Fibroblast of upper back skin (primary cell): ENCODE results near the gene AMDHD1.

Experiments used
- DNase-seq: peaks from one replicate; pipeline ENCODE4 v3.0.0-alpha.2; 2013

AMDHD1 gene

DNA sequence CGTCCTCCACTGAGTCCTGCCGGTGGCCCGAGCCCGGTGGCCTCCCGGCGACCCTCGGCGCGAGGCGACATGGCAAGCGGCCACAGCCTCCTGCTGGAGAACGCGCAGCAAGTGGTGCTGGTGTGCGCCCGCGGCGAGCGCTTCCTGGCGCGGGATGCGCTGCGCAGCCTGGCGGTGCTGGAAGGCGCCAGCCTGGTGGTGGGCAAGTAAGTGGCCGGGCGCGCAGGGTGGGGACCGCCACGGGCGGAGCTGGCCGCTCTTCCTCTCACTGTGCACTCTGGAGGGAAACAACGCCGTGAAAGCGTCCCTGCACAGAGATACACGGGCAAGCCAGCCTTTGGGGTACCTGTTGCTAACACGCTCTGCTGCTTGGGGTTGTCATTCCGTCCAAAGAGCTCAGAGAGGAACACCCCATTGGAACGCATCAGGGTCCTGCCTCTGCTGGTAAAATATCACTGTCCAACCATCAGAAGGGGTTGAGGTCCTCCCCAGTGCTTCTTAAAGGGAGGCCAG, at the start of gene AMDHD1:
Gene AMDHD1, plus strand, starts transcription at position 2 of the 513 bp plus-strand sequence. Its CDS starts 68 bp downstream, at position 70.
- DNase-seq = peak; percentile 14

DNA sequence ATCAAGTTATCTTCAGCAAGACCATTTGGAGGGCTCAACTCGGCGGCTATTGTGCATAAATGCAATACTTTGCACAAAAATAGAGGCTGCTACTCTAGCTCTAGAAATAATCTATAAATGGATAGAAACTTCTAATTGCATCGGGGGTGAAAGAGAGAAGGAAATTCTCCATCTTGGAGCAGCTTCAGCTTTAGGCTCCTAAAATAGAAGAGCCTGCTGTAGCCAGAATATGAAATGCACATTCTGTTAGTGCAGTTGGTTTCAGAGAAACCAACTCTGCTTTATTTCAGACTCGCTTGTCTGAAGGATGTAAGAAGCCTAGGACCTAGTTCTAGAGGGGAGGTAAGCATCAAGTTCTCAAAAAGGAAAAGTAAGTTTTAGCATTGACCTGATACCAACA, 46.3 kb upstream of the AMDHD1 start:
- no peak for DNase-seq

DNA sequence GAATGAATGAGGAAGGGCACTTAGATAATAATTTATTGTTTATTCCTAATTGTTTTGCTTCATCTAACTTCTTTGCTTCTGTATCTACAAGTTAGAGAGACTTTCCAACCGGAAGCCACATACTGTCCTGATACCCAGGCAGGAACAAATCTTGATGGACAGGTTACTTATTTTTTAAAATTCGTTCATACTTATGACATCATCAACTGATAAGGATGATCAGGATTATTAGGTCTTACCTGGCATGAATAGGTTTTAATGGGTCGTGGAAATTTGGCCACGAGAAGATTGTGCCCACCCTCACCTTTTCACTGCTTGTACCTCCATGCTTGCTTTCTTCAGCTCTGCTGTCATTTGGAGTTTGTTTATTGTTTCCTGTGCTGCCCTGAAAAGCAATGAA, 45.0 kb upstream of the AMDHD1 start:
- no peak for DNase-seq

DNA sequence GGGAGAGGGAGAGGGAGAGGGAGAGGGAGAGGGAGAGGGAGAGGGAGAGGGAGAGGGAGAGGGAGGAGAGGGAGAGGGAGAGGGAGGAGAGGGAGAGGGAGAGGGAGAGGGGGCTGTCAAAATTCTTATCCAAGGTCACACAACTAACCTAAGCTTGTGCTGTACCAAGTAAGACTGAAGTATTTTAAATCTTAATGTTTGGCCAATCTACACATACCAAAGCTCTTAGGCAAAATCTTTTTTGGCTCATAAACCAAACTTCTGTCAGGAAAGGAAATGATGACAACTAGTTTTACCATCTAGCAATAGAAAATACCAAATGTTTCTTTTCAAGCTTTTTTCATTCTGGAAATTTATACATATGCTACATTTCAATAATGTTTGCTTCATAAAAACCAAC, 34.6 kb upstream of the AMDHD1 start:
- DNase-seq = peak; percentile 76

DNA sequence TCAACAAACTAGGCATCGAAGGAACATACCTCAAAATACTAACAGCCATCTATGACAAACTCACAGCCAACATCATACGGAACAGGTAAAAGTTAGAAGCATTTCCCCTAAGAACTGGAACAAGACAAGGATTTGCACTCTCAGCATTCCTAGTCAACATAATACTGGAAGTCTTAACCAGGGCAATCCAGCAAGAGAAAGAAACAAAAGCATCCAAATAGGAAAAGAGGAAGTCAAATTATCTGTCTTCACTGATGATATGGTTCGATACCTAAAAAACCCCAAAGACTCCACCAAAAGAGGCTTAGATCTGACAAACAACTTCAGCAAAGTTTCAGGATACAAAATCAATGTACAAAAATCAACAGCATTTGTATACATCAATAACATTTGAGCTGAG, 33.3 kb upstream of the AMDHD1 start:
- no peak for DNase-seq

DNA sequence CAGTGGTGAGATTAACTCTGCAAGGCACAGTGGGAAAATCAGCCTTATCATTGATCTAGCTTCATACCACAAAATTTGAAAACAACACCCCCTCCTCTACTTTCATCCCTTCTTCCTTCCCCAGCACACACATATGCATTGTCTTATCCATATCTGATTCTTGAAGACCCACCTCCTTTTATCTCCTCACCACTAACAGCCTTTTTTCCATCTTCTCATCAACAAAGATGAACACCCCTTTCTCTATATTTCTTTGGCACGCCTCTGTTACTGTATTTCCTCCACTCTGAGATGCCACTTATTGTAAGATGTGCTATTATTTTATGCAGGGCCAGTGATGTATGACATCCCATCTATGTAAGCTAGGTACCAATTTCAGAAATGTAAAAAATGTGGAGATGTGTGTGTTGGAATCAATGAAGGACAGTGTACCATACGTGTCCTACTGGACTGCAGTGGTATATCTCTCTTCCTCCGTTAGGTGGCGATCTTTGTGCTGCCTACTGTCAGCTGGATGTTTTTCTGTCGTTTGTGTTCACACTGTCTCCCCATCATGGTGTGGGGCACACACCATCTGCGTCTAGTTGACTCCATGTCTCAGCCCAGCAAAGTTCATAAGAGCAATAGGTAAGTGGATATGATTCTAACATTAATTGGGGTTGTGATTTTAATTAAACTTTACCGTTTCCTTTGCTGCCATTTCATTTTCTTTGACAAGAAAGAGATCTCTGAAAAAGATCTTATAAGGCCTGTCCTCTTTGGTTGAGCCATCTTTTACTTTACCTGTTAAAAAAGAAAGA, 24.7 kb upstream of the AMDHD1 start:
- peak; percentile 49 for DNase-seq

- no peak for DNase-seq
These were observed 24.0 kb upstream of the AMDHD1 start for GRCh38 chr12:95919110-95919509.

DNA sequence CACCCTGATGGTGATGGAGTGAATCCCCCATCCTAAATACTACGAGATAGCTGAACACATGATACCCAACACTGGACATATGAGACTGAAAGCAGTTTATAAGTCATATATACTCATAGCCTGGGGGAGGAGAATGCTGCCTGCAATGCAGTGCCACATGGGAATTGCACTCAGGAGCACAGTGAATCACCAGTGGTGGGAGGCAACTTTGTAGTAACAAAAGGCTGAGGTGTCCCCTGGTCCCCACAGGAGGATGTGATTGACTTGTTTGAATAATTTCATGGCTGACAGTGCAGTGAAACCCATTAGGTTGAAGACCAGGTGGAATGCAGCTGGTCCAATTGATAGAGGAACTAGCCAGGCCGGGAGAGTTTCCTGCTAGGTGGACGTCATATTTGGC, 20.9 kb upstream of the AMDHD1 start:
- peak; percentile 64 for DNase-seq

- DNase-seq = no peak
These were observed 2.6 kb upstream of the AMDHD1 start for GRCh38 chr12:95940514-95940913.

GRCh38 chr12:95942101-95942523, 1.0 kb upstream of the AMDHD1 start:
- DNase-seq = no peak

DNA sequence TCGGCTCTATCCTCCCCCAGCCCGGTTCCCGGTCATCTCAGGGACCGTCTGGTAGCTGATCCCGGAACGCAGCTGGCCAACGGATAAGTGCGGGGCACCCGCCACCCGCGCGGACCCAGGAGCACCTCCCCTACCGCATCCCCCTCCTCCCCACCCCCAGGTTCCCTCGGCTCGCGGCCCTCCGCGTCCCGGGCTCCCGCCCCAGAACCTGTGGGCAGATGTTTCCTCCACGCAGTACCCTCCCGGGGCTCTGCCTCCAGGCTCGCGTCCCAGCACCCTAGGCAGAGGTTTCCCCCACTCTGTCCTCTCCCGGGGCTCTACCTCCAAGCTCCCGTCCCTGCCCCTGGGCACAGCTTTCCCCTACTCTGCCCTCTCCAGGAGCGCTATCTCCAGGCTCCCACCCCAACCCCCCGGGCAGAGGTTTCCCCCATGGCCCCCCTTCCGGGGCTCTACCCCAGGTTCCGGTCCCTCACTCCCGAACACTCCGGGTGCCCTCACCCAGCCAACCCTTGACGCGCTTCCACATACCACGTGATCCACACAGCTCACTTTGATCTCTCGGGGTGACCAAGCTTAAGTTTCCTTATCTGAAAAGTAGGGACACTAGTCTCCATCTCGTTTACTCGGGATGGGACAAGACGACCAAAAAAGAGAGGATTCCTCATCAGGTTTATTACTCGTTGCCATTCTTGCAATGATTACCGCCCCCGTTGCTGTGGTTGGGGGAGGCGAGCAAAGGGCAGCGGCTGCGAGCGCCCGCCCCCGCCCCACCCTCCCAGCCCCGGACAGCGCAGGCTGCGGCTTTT, 404 bp upstream of the AMDHD1 start, which contains the start of gene CCDC38:
Gene CCDC38, minus strand, starts transcription at position 91 of the 806 bp plus-strand sequence. CDS start 6,105 bp downstream, outside the sequence.
- peak; percentile 60 for DNase-seq

DNA sequence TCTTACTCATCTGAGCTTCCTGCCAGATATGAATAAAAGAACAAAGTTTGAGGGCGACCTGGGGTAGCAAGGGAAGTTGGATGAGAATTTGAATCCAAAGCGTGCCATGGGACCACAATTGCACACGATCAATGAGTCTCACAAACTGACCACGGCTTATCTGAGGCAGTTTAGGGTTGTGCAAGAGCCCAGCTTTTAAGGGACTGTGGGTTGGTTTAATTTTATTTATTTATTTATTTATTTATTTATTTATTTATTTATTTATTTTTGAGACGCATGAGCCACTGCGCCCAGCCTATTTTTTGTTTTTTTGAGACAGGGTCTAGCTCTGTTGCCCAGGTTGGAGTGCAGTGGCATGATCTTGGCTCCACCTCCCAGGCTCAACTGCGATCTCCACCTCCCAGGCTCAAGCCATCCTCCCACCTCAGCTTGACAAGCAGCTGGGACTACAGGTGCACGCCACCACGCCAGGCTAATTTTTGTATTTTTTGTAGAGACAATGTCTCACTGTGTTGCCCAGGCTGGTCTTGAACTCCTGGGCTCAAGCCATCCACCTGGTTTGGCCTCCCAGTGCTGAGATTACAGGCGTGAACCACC, 1.1 kb downstream of the AMDHD1 start:
- DNase-seq = no peak

DNA sequence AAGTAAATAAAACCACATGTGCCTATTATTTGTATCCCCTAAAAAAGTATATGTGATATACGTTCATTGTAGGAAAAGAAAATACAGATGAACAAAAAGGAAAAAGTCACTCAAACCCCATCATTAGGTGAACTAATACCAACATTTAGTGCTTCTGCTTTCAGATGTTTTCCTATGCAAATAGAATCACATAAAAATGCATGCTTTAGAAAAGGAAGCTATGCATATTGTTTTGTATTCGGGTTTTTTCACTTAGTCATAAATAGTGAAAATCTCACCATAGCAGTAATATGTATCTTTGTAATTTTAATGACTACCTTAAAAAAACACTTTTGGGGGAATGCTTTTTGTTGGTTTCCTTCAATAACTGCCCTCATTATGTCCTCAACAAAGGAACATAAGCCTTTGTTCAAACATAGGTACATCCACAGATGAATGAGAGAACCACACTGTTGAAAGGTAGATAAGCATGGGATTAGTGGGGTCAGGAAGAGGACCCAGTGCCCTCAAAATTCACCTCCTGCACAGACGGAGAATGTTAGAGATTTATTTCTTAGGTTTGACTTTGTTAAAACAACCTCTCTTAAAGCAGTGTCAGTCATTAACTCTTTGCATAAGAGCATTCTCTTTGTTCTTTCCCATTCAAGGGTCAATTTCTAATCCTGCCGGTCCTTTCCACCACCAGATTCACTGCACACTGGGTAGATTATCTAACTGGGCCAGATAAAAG, 6.5 kb downstream of the AMDHD1 start:
- DNase-seq = no peak

DNA sequence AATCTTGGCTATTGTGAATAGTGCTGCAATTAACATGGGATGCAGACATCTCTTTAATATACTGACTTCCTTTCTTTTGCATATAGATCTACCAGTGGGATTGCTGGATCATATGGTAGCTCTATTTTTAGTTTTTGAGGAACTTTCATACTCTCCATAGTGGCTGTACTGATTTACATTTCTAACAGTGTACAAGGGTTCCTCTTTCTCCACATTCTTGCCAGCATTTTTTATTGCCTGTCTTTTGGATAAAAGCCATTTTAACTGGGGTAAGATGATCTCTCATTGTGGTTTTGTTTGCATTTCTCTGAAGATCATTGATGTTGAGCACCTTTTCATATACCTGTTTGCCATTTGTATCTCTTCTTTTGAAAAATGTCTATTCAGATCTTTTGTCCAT, 8.4 kb downstream of the AMDHD1 start:
- DNase-seq = no peak

GRCh38 chr12:95953000-95953399, 9.9 kb downstream of the AMDHD1 start:
- no peak for DNase-seq

GRCh38 chr12:95955549-95956159, 12.5 kb downstream of the AMDHD1 start:
- no peak for DNase-seq

- no peak for DNase-seq
These were observed 13.5 kb downstream of the AMDHD1 start for GRCh38 chr12:95956557-95957145.

- DNase-seq = peak; percentile 22
These were observed 16.0 kb downstream of the AMDHD1 start for GRCh38 chr12:95959107-95959506.

DNA sequence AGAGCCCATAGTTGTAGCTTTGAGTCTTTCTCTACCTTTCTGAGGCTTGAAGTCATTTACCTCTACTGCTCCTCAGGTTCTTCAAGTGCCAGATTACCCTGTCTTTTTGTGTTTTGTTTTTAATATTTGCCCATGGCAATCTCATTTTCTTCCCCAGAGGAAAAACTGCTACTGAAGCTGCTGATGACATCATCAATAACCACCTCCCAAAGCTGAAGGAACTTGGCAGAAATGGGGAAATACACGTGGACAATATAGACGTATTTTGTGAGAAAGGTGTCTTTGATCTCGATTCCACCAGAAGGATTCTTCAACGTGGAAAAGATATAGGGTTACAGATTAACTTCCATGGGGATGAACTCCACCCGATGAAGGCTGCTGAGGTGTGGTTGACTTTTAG, 17.1 kb downstream of the AMDHD1 start:
- no peak for DNase-seq

DNA sequence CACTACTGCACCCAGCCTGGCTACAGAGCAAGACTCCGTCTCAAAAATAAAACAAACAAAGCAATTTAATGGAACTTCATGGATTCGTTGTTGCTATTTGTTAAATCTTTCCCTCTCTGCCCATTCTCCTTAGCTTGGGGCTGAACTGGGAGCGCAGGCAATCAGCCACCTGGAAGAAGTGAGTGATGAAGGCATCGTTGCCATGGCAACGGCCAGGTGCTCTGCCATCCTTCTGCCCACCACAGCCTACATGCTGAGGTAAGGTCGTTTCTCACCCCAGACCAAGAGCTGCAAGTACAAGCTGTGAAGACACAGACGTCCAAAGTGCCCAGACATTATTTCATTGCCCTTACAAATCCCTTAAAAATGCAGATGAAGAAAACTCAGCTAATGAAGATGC, 19.1 kb downstream of the AMDHD1 start:
- DNase-seq = no peak

DNA sequence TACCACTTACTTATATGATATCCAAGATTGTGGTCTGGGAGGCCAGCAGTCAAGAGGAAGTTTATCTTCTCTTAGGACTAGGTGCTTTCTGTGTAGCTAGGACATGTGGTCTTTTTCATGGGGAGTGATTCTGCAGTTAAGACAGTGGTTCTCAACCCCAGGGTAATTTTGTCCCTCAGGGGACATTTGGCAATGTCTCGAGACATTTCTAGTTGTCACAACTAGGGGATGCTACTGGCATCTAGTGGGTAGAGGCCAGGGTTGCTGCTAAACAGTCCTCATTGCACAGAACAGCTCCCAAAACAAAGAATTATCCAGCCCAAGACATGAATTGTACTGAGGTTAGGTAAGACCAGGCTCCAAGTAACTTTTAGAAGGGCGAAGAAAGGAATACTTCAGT, 20.0 kb downstream of the AMDHD1 start:
- no peak for DNase-seq
